CD4-positive, alpha-beta T cell treated with Interferon gamma for 1 hour (primary cell): ENCODE measurements around the gene SIVA1.

Source experiments
- DNase-seq: peaks from one replicate; pipeline ENCODE4 v3.0.0-alpha.2; 2020

Gene SIVA1

DNA sequence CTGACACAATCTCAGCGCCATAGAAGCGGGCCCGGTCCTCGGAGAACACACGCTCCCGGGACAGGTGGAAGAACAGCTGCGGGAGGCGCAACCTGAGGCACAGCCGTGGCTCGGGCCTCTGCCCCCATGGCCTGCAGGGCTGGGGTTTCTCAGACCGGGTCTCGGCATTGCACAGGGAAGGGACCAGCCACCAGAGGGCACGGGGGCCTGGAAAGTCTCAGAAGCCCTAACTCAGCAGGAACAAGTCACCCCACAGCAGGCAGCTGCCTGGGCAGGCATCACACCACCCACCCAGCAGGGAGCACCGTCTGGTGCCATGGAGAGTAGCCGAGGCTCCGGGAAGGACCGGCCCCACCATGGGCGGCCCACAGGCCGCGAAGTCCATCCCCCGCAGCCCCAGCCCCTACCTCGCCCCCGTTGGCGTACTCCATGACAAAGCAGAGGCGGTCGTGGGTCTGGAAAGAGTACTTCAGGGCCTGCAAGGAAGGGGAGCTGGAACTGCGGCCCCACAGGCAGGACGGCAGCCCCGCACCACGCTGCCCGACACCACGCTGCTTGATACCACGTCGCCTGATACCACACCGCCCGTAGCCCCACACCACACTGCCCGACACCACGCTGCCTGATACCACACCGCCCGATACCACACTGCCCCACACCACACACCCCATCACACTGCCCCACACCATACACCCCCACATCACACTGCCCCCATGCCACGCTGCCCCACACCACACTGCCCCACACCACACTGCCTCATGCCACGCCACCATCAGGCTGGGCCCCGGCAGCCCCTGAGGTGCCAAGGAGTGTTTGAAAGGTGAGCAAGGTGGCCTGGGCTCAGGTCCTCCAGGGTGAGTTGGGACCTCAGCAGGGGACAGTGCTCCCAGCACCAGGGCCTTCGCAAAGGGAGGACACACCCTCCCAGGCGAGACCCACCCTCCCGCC, 20.8 kb downstream of the SIVA1 start:
- no peak for DNase-seq

DNA sequence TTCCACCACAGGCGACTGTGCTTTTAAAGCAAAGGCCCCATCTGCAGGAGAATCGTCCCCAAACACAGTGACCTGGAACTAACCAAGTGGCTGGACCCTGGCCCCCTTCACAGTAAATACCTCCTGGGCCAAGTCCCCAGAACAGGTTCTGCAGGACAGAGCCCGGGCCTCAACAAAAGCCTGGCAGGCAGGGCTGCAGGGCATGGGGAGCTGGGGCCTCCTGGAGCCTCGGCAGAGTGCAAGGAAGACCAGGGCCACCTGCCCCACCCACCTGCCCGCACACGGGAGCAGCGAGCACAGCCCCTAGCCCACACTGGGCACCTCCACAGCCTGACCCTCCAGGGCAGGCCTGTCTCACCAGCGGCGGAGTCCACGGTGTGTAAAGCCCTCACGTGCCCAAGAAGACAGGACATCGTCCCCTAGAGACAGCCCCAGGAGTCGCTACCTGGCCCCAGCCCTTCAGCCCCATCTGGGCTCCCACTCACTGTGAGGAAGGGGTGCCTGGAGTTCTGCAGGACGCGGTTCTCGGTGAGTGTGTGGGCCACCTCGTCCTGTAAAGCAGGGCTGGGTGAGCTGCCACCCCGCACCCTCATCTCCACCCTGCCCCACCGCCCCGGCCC, 21.6 kb downstream of the SIVA1 start:
- DNase-seq, result no peak

DNA sequence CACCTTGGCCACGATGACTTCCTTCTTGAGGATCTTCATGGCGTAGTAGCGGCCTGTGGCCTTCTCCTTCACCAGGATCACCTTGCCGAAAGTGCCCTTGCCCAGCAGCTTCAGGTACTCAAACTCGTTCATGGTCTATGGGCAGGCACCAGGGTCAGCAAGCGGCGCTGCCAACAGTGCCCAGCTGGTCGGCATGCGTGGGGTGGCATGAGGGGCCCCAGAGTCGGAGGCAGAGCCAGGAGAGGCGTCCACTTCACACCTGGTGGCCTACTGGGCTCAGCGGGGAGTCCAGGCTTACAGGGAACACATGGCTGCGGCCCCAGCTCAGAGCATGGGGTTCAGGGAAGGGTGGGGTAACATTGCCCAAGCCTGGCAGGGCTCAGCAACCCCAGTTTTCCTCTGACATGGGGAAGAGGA, 22.1 kb downstream of the SIVA1 start:
- no peak for DNase-seq

DNA sequence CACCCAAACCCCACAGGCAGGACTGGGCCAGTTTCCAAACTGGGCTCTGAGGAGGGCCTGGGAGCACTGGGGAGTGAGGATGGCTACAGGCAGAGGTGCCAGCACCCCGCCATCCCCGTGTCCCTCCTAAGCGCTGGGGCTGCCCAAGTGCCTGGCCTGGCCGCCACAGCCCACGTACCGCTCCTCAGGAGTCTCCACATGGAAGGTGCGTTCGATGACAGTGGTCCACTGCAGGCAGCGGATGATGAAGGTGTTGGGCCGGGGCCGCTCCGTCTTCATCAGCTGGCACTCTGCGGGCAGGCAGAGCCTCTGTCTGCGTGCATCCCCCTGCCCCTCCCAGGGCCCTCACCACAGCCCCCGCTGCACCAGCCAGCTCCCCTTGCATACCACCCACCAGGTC, 23.5 kb downstream of the SIVA1 start:
- DNase-seq, result no peak

DNA sequence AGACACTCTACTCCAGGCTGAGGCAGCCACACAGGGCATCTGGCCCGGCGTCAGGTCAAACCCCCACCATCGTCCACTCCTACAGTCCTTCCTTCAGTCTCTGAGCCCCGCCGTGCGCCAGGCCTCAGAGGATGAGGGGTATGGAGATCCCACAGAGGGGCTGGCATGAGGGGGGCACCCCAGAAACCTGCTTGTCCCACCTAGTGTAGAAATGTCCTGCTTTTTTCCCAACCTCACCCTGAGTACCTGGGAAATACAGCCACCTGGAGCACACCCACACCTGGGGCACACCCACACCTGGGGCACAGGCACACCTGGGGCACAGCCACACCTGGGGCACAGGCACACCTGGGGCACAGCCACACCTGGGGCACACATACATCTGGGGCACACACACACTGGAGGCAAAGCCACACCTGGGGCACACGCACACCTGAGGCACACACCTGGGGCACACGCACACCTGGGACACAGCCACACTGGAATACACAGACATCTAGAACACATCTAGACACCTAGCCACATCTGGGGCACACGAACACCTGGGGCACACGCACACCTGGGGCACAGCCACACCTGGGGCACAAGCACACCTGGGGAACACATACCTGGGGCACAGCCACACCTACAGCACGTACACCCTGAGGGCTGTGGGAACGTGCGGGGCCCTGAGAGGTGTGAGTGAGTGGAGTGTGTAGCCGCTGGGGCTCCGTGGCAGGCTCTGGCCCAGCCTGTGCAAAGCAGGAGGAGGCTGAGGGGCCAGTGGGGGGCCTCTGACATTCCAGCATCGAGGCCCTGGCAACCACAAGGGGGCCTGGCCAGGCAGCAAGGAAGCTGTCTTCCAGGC, 24.2 kb downstream of the SIVA1 start:
- DNase-seq, result no peak

DNA sequence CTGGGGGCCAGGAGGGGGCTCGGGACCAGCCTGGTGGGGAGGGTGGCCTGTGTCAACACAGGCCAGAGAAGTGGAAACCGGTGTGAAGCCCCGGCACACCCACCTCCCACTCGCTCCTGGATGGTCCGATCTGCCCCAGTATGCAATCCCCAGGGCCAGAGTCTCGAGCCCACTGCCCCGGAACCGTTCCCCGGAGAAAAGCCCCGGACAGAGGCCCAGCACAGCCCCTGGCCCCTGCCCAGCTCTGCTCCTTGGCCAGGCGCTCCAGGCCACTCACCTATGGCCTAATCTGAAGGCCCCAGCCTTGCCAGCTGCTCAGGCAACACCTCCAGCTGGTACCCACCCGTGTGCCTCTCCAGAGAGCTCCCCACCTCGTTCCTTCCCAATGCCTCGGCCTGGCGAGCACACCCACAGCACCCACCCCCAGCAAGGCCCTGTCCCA, 24.9 kb downstream of the SIVA1 start:
- no peak for DNase-seq

DNA sequence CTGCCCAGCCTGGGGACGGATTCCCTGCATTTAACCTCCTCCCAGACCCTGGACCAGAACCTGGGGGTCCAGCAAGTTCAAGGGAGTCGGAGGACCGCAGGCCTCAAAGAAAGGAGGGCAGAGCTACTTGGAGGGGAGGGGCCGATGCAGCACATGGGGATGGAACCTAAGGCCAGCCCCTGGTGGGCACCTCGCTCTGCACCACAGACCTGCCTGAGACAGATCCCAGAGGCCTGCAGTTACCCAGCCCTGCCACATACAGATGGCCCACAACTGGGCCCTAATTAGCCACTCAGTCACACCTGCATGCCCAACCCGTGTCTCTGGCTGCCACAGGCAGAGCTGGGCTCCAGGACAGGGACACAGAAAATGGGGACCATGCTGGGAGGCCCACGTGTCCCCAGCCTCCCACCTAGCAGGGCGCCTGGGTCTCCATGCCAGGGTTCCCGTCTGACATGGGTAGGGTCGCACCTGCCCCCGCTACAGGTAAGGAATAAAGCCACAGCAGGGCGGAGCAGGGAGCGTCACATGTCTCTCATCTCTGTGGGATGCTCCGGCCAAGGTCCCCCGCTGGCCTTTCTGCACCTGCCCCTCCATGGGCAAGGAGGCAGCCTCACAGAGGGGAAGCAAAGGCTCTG, 25.9 kb downstream of the SIVA1 start:
- DNase-seq, result no peak

DNA sequence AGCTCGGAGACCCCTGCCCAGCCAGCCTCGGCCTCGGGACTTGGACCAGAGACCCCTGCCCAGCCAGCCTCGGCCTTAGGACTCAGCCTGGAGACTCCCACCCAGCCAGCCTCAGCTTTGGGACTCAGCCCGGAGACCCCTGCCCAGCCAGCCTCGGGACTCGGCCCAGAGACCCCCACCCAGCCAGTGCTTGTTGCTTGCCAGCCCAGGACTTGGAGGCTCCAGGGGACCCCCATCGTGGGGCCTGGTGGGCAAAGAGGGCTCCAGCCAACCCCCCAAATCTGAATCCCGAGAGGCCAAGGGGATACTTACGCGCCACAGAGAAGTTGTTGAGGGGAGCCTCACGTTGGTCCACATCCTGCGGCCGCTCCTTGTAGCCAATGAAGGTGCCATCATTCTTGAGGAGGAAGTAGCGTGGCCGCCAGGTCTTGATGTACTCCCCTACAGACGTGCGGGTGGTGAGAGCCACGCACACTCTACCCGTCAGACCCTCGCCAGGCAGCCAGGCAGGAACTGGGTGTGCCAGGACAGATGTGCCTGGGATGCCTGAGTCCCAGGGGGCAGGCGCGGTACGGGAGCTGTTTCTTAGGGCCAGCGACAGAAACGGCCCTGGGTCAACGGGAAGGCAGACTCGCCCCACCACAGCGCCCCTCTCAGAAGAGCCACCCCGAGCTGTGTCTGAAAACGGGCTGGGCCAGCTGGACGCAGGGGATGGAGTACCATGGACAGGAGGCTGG, 27.0 kb downstream of the SIVA1 start:
- no peak for DNase-seq

DNA sequence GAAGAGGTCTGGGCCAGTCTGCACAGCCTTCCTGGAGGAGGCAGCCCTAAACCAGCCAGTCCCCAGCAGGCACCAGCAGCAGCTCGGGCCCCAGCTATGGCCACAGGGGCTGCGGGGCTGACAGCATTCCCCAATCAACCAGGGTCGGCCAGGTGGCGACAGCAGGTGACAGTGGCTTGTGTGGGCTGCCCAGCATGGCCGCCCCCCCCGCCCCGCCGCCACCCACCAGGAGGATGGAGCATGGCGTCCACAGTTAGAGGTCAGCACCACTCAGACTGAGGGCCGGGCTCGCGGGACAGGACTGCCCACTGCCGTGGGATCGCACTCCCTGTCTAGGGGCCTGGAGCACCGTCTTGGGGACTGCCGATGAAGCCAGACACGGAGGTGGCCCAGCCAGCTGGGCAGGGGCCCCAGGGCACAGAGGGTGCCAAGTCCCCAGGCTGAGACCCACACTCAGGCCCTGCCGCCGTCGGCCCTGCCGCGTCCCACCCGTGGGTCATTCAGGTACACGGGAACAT, 27.6 kb downstream of the SIVA1 start:
- no peak for DNase-seq

DNA sequence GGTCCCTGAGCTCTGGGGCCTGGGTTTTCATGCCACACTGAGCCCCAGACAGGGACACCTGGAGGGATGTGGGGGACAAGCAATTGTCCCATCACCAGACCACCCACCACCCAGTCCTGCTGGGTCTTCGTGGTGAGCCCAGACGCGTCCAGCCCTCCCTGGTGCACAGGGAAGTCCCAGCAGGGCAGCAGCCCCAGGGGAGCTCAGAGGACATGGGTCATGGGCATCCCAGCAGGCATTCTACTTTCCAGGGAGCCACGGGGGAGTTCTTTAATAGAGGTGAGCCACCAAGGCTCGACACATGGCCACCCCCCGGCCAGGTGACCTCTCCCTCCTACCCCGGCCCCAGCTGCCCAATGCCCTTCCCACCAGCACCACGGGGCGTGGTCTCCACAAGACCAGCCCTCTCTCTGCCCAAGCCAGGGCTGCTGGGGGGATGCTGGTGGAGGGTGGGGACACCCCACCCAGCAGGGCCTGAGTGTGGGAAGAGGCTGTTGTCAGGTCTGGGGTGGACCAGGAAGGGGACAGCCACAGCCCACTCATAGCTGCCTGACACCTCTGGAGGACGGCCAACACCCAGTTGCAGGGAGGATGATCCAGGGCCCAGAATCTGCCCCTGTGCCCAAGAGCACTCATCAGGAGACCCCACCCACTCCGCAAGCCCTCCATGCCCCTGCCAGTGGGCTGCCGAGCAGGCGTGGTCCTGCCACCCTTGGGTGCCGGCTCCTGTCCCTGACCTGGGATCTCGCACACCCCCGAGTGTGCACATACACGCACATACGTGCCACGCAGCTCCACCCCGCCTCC, 28.5 kb downstream of the SIVA1 start:
- no peak for DNase-seq

DNA sequence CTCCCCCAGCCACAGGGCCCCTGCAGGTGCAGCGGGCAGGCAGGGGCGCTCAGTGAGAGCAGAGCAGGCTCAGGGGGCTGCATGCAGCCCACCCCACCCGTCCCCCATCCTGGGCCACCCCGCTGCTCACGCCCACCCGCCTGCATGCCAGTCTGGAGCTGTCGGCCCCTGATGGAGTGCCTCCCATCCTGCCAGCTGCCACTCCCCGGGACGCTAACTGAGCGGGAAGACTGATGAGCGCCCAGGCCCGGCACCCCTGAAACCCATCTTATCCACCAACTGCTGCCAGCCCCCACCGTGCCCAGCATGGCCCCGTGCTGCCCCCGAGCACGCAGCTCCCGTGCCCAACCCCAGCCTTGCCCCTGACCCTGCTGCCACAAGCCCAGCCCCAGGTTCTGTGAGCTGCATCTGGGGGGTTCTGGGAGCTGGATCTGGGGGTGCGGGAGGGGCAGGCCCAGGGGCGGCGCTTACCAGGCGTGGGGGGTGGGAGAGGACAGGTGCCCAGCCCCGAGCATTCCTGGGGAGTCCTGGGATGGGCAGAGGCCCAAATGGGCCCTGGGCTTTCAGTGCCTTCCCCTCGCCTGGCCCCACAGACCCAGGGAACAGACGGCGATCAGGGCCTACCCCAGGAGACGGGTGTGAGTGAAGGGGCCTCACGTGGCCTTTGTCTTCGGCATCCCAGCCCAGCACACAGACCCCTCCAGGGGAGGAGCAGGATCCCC, 29.3 kb downstream of the SIVA1 start:
- no peak for DNase-seq

DNA sequence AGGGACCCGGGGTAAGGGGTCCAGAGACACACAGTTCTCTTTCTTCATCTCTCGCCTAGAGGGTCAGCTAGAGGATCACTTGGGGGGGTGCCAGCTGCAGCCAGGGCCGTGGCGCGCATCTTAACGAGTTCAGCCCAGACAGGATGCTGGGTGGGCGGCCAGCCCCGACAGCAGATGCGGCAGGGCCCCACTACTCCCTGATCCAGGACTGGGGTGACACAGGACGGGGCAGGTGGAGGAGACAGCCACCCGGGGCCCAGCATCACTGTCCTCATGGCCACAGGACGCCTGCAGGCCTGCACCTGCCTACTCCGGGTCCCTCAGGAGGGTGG, 29.8 kb downstream of the SIVA1 start:
- DNase-seq, result no peak

DNA sequence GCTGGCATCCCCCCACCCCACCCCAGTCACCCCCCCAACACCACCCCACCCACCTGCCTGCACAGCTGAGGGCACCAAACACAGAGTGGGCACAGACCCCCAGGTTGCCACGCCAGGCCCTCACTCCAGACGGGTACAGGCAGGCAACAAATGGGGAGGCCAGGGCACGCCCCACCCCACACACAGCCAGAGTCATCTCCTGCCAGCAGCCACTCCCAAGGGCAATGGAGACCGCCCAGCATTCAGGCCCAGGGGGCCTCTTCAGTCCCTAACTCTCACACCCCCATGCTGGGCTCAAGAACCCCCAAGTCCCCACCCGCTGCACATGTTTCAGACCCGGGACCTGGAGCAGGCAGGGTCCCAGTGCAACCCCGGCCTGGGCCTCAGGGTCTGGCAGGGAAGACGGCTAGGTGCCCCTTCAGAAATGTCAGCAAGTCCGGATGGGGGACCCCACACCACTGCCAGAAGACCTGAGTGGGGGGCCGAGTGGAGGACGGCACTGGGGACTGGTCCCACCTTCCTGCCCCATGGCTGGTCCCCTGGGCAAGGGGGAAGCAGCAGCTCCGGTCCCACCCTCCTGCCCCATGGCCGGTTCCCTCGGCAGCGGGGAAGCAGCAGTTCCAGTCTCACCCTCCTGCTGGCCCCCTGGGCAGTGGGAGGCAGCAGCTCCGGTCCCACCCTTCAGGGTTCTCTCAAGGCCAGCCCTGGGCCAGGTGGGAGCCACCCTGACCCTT, 30.7 kb downstream of the SIVA1 start:
- DNase-seq, result no peak

DNA sequence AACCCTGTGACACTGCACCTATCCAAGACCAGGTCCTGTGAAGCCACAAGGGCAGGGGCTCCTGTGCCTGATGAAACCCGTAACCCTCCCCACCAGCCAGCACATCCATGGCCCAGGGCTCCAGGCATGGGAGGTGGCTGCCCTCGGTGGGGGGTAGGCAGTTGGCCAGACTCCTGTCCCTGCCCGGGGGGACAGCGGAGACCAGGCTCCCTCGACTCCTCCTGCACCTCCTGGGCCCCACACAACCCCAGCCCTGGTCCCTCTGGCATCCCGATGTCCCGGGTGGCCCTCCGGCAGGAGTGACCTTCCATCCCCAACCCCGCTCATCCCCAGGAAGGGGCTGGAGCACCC, 31.2 kb downstream of the SIVA1 start:
- no peak for DNase-seq

DNA sequence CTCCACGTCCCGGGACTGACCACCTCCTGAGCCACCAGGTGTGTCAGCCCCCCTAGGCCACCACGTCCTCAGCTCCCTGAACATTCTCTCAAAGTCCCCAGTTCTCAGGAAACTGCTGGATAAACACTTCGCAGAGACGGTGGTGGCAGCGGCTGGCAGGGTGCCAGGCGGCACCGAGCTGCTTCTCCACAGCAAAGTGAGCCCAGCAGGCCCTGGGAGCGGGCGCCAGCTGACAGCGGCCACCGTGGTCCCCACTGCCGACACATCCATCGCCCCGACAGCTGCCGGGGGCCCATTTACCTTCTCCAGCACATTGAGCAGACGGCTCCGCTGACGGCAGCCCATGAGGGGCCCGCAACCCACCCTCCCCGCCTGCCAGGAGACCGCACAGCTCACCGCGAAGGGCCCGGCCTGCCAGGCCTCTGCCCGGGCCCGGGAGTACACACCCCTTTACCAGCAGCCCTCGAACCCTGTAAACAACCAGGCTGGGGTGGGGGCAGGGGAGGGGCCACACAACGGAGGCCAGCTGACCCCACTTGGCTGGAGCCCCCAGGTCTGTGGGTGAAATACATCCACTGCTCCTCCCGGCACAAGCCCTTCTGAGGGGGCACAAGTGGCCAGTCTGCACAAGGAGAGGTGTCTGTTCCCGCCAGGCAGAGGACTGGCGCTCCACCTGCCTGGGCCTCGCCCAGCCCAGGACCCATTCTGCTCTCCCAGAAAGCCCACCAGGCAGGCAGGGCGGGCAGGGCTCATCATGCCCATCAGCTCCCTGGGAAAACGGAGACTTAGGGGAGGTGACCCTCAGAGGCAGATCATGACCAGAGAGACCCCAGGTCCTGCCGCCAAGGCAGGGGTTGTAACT, 32.1 kb downstream of the SIVA1 start:
- no peak for DNase-seq

DNA sequence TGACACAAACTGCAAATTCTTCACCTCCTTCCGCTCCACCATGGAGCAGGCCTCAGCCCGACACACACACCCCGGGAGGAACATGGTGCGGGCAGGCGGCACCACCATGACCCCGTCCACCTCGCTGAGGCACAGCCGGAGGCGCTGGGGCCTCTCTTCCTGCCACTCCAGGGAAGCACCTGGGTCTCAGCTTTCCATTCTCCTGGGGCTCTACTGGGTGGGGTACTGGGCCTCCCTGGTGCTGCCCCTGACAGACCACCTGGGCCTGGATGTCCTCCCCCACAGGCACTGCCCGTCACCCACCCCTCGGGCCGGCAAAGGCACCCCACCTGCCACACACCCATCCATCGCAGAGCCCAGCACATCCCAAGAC, 32.7 kb downstream of the SIVA1 start:
- DNase-seq, result no peak

DNA sequence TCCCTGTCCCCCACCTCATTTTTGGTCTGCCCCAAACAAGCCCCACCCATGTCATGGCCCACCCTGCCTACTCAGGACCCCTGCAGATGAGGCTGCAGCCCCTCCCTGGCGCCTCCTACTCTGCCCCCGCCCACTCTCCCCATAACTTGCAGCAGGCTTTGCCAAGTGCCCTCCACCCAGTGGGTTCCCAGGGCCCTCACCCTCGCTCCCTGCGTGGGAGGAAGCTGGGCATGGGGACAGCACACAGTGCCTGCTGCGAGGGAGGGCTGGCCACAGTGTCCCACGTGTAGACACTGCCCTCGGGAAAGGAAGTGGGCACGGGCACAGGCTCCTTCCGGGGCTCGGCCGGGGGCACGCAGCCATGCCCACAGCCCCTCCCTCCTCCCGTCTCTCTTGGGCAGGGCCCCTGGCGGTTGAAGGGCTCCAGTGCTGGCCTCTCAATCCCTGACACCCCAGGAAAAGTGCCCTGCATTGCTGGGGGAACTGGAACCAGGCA, 33.2 kb downstream of the SIVA1 start:
- peak; percentile 18 for DNase-seq
